ENCODE data around the gene DCXR.

DNA sequence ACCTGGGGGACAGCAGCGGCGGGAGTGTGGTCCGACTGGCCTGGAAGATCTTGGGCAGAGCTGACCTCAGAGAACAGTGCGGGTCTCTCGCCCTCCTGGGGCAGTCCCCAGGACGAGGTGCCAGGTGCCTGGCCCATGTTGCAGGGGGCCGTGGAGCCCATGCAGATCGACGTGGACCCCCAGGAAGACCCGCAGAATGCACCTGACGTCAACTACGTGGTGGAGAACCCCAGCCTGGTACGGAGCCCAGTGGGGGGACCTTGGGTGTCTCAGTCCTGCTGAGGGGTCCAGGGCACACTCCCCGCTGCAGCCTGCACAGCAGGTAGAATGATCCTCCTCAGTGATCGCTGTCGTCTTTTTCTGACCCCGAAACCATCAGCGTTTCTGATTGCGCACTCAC, 15.6 kb upstream of the DCXR start:
- TF ChIP-seq, protein P1, sequence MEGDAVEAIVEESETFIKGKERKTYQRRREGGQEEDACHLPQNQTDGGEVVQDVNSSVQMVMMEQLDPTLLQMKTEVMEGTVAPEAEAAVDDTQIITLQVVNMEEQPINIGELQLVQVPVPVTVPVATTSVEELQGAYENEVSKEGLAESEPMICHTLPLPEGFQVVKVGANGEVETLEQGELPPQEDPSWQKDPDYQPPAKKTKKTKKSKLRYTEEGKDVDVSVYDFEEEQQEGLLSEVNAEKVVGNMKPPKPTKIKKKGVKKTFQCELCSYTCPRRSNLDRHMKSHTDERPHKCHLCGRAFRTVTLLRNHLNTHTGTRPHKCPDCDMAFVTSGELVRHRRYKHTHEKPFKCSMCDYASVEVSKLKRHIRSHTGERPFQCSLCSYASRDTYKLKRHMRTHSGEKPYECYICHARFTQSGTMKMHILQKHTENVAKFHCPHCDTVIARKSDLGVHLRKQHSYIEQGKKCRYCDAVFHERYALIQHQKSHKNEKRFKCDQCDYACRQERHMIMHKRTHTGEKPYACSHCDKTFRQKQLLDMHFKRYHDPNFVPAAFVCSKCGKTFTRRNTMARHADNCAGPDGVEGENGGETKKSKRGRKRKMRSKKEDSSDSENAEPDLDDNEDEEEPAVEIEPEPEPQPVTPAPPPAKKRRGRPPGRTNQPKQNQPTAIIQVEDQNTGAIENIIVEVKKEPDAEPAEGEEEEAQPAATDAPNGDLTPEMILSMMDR (IDR thresholded peaks at IDR 0.05 in 2 of 3, conservative IDR thresholded peaks at IDR 0.05 in 1 of 3; ENCODE audit: control insufficient read depth in 2 of 3, extremely low read depth in 1 of 3, insufficient read depth in 1 of 3, low read depth in 3 of 3, low read length in 3 of 3) = no peak
- TF ChIP-seq ATF2 (IDR thresholded peaks at IDR 0.05; ENCODE audit: low read length) = no peak
- TF ChIP-seq, protein P2, sequence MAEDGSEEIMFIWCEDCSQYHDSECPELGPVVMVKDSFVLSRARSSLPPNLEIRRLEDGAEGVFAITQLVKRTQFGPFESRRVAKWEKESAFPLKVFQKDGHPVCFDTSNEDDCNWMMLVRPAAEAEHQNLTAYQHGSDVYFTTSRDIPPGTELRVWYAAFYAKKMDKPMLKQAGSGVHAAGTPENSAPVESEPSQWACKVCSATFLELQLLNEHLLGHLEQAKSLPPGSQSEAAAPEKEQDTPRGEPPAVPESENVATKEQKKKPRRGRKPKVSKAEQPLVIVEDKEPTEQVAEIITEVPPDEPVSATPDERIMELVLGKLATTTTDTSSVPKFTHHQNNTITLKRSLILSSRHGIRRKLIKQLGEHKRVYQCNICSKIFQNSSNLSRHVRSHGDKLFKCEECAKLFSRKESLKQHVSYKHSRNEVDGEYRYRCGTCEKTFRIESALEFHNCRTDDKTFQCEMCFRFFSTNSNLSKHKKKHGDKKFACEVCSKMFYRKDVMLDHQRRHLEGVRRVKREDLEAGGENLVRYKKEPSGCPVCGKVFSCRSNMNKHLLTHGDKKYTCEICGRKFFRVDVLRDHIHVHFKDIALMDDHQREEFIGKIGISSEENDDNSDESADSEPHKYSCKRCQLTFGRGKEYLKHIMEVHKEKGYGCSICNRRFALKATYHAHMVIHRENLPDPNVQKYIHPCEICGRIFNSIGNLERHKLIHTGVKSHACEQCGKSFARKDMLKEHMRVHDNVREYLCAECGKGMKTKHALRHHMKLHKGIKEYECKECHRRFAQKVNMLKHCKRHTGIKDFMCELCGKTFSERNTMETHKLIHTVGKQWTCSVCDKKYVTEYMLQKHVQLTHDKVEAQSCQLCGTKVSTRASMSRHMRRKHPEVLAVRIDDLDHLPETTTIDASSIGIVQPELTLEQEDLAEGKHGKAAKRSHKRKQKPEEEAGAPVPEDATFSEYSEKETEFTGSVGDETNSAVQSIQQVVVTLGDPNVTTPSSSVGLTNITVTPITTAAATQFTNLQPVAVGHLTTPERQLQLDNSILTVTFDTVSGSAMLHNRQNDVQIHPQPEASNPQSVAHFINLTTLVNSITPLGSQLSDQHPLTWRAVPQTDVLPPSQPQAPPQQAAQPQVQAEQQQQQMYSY (CRISPR knock-in tag; IDR thresholded peaks at IDR 0.05) = no peak
- TF ChIP-seq NBN (IDR thresholded peaks at IDR 0.05) = no peak
- TF ChIP-seq EZH2 (IDR thresholded peaks at IDR 0.05; ENCODE audit: borderline replicate concordance, control insufficient read depth, low read depth, low read length) = no peak
